ENCODE measurements around the gene TTC34. TPM values are rescaled to one million over a fixed set of nuclear protein-coding genes. Genes with fewer than 3 reads are reported as not detected.

TTC34 gene
- total RNA-seq, 1 donor, result 0.36 TPM

DNA sequence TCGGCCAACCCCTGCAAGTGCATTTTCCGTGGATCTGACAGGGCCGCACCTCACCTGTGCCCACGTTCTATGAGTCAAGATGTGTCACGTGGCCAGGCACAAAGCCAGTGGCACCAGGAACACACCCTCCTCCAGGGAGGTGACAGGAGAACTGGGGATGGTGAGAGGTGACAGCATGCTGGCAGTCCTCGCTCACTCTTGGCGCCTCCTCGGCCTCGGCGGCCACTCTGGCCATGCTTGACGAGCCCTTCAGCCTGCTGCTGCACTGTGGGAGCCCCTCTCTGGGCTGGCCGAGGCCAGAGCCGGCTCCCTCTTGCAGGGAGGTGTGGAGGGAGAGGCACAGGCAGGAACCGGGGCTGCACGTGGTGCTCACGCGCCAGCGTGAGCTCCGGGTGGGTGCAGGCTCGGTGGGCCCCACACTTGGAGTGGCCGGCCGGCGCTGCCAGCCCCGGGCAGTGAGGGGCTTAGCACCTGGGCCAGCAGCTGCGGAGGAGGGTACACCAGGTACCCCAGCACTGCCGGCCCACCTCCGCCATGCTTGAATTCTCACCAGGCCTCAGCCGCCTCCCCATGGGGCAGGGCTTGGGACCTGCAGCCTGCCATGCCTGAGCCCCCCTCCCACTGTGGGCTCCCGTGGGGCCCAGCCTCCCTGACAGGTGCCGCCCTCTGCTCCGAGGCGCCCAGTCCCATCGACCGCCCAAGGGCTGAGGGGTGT, 11.6 kb upstream of the TTC34 start:
- H3K79me2 ChIP-seq (ENCODE audit: insufficient read depth, low read length), result no peaks in the 10 kb centered on the region
- H3K27me3 ChIP-seq (ENCODE audit: insufficient read depth, low read length), result no peaks in the 10 kb centered on the region
- DNase-seq (ENCODE audit: insufficient read length, low spot score, missing footprints), result no peak
- H4K20me1 ChIP-seq (ENCODE audit: insufficient read depth, low read length), result no peaks in the 10 kb centered on the region
- H3K4me3 ChIP-seq (ENCODE audit: insufficient read depth, low read length), result no peak overlapping the region
- no peak overlapping the region for H3K27ac ChIP-seq (ENCODE audit: low read depth, low read length)
- H3K36me3 ChIP-seq (ENCODE audit: insufficient read depth, low read length), result no peaks in the 10 kb centered on the region
- H3K9me3 ChIP-seq (ENCODE audit: low read depth, low read length), result no peaks in the 10 kb centered on the region
- no peak for TF ChIP-seq CTCF (IDR thresholded peaks at IDR 0.05; ENCODE audit: extremely low read depth, low read depth, low read length)
- H3K4me2 ChIP-seq (ENCODE audit: insufficient read depth, low read length), result no peak overlapping the region
- H2AFZ ChIP-seq (ENCODE audit: low read length), result no peak overlapping the region
- no peaks in the 10 kb centered on the region for H3K4me1 ChIP-seq (ENCODE audit: insufficient read depth, low read length)

- TF ChIP-seq CTCF (IDR thresholded peaks at IDR 0.05; ENCODE audit: extremely low read depth, low read depth, low read length), result no peak
- Histone ChIP-seq H4K20me1 (ENCODE audit: insufficient read depth, low read length) (no peaks in the 10 kb centered on the region), H3K4me1 (ENCODE audit: insufficient read depth, low read length) (no peaks in the 10 kb centered on the region), H2AFZ (ENCODE audit: low read length) (no peak overlapping the region), H3K79me2 (ENCODE audit: insufficient read depth, low read length) (no peaks in the 10 kb centered on the region), H3K4me2 (ENCODE audit: insufficient read depth, low read length) (no peak overlapping the region), H3K9me3 (ENCODE audit: low read depth, low read length) (no peaks in the 10 kb centered on the region), H3K27ac (ENCODE audit: low read depth, low read length) (no peak overlapping the region), H3K4me3 (ENCODE audit: insufficient read depth, low read length) (no peak overlapping the region), H3K27me3 (ENCODE audit: insufficient read depth, low read length) (no peaks in the 10 kb centered on the region), H3K36me3 (ENCODE audit: insufficient read depth, low read length) (no peaks in the 10 kb centered on the region)
- no peak for DNase-seq (ENCODE audit: insufficient read length, low spot score, missing footprints)
Observed at GRCh38 chr1:2812136-2812535, 10.6 kb upstream of the TTC34 start.

GRCh38 chr1:2811533-2811918, 10.0 kb upstream of the TTC34 start:
- Histone ChIP-seq H3K27ac (ENCODE audit: low read depth, low read length) (no peak overlapping the region), H3K27me3 (ENCODE audit: insufficient read depth, low read length) (no peaks in the 10 kb centered on the region), H3K36me3 (ENCODE audit: insufficient read depth, low read length) (no peaks in the 10 kb centered on the region), H4K20me1 (ENCODE audit: insufficient read depth, low read length) (no peaks in the 10 kb centered on the region), H3K9me3 (ENCODE audit: low read depth, low read length) (no peaks in the 10 kb centered on the region), H3K79me2 (ENCODE audit: insufficient read depth, low read length) (no peaks in the 10 kb centered on the region), H3K4me1 (ENCODE audit: insufficient read depth, low read length) (no peaks in the 10 kb centered on the region), H3K4me3 (ENCODE audit: insufficient read depth, low read length) (no peak overlapping the region), H2AFZ (ENCODE audit: low read length) (no peak overlapping the region), H3K4me2 (ENCODE audit: insufficient read depth, low read length) (no peak overlapping the region)
- TF ChIP-seq CTCF (IDR thresholded peaks at IDR 0.05; ENCODE audit: extremely low read depth, low read depth, low read length), result no peak
- DNase-seq (ENCODE audit: insufficient read length, low spot score, missing footprints), result no peak

GRCh38 chr1:2810899-2811532, 9.5 kb upstream of the TTC34 start:
- Histone ChIP-seq H3K79me2 (ENCODE audit: insufficient read depth, low read length) (no peaks in the 10 kb centered on the region), H2AFZ (ENCODE audit: low read length) (no peak overlapping the region), H3K9me3 (ENCODE audit: low read depth, low read length) (no peaks in the 10 kb centered on the region), H3K4me2 (ENCODE audit: insufficient read depth, low read length) (no peak overlapping the region), H3K27me3 (ENCODE audit: insufficient read depth, low read length) (no peaks in the 10 kb centered on the region), H3K4me3 (ENCODE audit: insufficient read depth, low read length) (no peak overlapping the region), H3K4me1 (ENCODE audit: insufficient read depth, low read length) (no peaks in the 10 kb centered on the region), H3K27ac (ENCODE audit: low read depth, low read length) (no peak overlapping the region), H4K20me1 (ENCODE audit: insufficient read depth, low read length) (no peaks in the 10 kb centered on the region), H3K36me3 (ENCODE audit: insufficient read depth, low read length) (no peaks in the 10 kb centered on the region)
- no peak for TF ChIP-seq CTCF (IDR thresholded peaks at IDR 0.05; ENCODE audit: extremely low read depth, low read depth, low read length)
- DNase-seq (ENCODE audit: insufficient read length, low spot score, missing footprints), result no peak

Measured in osteoblast (primary cell).